Activated T-cell treated with anti-CD3 and anti-CD28 coated beads, Interleukin-2, amount 50 U/mL, for 4 hours (primary cell): ENCODE data around the gene SEC22A. TPM values are rescaled to one million over a fixed set of nuclear protein-coding genes. Genes with fewer than 3 reads are reported as not detected.

ENCODE experiments used
- total RNA-seq, 3 donors: library from RNA; stranded (reverse); gene quantifications; one replicate each; pipeline ENCODE4 v1.2.1, GENCODE V29; 2021

SEC22A gene
- total RNA-seq, 3 donors from 2014 or later, result 9.9 to 15.3 (median 14.4) TPM

Other genes starting within 250 kb of the SEC22A start
- gene SEMA5B, start 174.2 kb upstream of the SEC22A start, total RNA-seq, result not detected
- 10 to 100 TPM; 29.6 to 35.3 (median 33.1) TPM for gene PDIA5, start 134.9 kb upstream of the SEC22A start, total RNA-seq
- gene ADCY5, start 247.1 kb downstream of the SEC22A start, total RNA-seq, result under 1 TPM in 2 of 3 donors, not detected in 1; 0.05 to 0.13 TPM